ENCODE data around the gene PDPN. TPM values are rescaled to one million over a fixed set of nuclear protein-coding genes. Genes with fewer than 3 reads are reported as not detected.

Gene PDPN
- total and polyA plus RNA-seq, 2 experiments from 2014 or later, result 1.1 to 1.8 TPM

DNA sequence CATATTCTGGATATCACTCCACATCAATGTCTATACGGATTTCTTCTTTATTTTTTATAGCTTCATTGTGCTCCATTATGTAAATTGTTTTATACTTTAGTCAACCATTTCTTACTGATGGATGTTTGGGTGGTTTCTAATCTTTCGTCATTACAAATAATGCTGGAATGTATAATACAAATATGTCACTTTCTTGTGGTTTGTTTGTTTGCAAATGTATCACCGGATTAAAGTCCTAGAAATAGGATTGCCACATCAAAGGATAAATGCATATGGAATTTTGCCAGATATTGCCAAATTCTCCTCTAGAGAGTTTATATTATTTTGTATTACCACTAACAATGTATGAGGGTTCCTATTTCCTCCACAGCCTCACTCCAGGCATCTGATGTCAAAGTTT, 67.6 kb downstream of the PDPN start:
- H3K9me3 ChIP-seq (ENCODE audit: low read depth), result no peaks in the 10 kb centered on the region
- no peaks in the 10 kb centered on the region for H3K4me1 ChIP-seq (ENCODE audit: insufficient read depth)
- no peak overlapping the region for H2AFZ ChIP-seq
- TF ChIP-seq EZH2phosphoT487 (IDR thresholded peaks at IDR 0.05; ENCODE audit: insufficient read depth, low read depth) (0 out of 2 replicates have a peak, but pooled peaks have one; percentile 61), EZH2 (IDR thresholded peaks at IDR 0.05; ENCODE audit: insufficient read depth, poor library complexity, severe bottlenecking) (no peak)
- H3K4me3 ChIP-seq, result no peak overlapping the region
- WGBS, 2 experiments (ENCODE audit: low coverage in 1 of 2, low lambda C conversion rate in 2 of 2, missing lambda C conversion rate in 2 of 2), result 26 to 28% methylated on average over 3 of the region's 3 CpGs
- H3K79me2 ChIP-seq (ENCODE audit: insufficient read depth), result no peaks in the 10 kb centered on the region
- no peak overlapping the region for H3K9ac ChIP-seq
- peak; percentile 35 for DNase-seq
- H3F3A ChIP-seq (ENCODE audit: insufficient read depth), result no peaks in the 10 kb centered on the region
- no peak overlapping the region for H3K4me2 ChIP-seq (ENCODE audit: unreplicated experiment)
- no peaks in the 10 kb centered on the region for H4K20me1 ChIP-seq (ENCODE audit: insufficient read depth)
- in situ Hi-C loops (cut with MboI), result no loop called here
- no peak overlapping the region for H3K27ac ChIP-seq
- H3K9me2 ChIP-seq (ENCODE audit: insufficient read depth), result no peaks in the 10 kb centered on the region
- no peaks in the 10 kb centered on the region for H3K27me3 ChIP-seq (replicated peaks; ENCODE audit: insufficient read depth)
- H3K36me3 ChIP-seq (ENCODE audit: low read depth), result no peaks in the 10 kb centered on the region

DNA sequence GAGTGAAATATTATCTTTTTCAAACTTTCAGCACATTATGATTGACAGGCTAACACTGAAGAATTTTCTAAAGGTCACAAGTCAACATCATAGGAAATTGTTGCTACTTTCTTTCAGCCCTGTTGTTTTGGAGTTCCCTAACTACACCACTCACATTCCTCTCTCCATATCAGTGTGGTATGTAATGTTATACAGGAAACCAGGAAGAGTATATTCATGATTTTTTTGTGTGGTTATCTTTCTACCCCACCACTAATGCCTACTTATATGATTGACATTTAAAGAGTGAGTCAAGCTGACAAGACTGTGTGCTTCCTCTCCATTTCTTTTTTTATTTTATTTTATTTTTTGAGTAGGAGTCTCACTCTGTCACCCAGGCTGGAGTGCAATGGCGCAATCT, 68.6 kb downstream of the PDPN start:
- no peaks in the 10 kb centered on the region for H3K27me3 ChIP-seq (replicated peaks; ENCODE audit: insufficient read depth)
- no peaks in the 10 kb centered on the region for H3K79me2 ChIP-seq (ENCODE audit: insufficient read depth)
- no peak overlapping the region for H3K4me2 ChIP-seq (ENCODE audit: unreplicated experiment)
- H3K9me2 ChIP-seq (ENCODE audit: insufficient read depth), result no peaks in the 10 kb centered on the region
- TF ChIP-seq EZH2 (IDR thresholded peaks at IDR 0.05; ENCODE audit: insufficient read depth, poor library complexity, severe bottlenecking) (no peak), EZH2phosphoT487 (IDR thresholded peaks at IDR 0.05; ENCODE audit: insufficient read depth, low read depth) (no peak)
- no peak overlapping the region for H3K4me3 ChIP-seq
- H3K36me3 ChIP-seq (ENCODE audit: low read depth), result no peaks in the 10 kb centered on the region
- no peaks in the 10 kb centered on the region for H3F3A ChIP-seq (ENCODE audit: insufficient read depth)
- H3K9ac ChIP-seq, result no peak overlapping the region
- WGBS, 2 experiments (ENCODE audit: low coverage in 1 of 2, low lambda C conversion rate in 2 of 2, missing lambda C conversion rate in 2 of 2), result 73 to 88% methylated on average over 1 of the region's 1 CpG
- no peak overlapping the region for H3K27ac ChIP-seq
- no peak overlapping the region for H2AFZ ChIP-seq
- no peak for DNase-seq
- no peaks in the 10 kb centered on the region for H4K20me1 ChIP-seq (ENCODE audit: insufficient read depth)
- H3K4me1 ChIP-seq (ENCODE audit: insufficient read depth), result no peaks in the 10 kb centered on the region
- H3K9me3 ChIP-seq (ENCODE audit: low read depth), result no peaks in the 10 kb centered on the region
- in situ Hi-C loops (cut with MboI), result no loop called here

DNA sequence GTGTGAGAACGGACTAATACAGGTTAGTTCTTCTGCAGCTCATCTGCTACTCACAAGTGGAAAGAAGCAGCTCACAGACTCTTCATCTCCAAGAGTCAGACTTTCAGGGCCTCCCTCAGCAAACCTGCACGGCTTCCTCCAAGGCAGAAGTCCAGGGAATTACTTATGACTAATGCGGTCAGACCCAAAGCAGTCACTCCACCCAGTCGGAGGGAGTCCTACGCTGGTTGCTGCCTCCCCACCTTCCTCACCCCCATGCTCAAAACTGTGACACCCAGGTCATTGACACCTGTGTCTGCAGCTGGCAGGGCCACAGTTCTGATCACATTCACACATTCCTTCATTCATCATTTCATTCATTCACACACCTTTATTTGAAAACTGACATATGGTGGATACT, 77.9 kb downstream of the PDPN start:
- Histone ChIP-seq H3K79me2 (ENCODE audit: insufficient read depth) (no peaks in the 10 kb centered on the region), H3K27ac (peak overlapping the region; percentile 24), H4K20me1 (ENCODE audit: insufficient read depth) (no peaks in the 10 kb centered on the region), H3K4me2 (ENCODE audit: unreplicated experiment) (peak overlapping the region; percentile 55), H3K4me3 (no peak overlapping the region), H3K27me3 (replicated peaks; ENCODE audit: insufficient read depth) (no peaks in the 10 kb centered on the region), H3K4me1 (ENCODE audit: insufficient read depth) (peaks cover 12% of the 10 kb centered on the region), H3K36me3 (ENCODE audit: low read depth) (no peaks in the 10 kb centered on the region), H2AFZ (no peak overlapping the region), H3K9me2 (ENCODE audit: insufficient read depth) (no peaks in the 10 kb centered on the region), H3K9me3 (ENCODE audit: low read depth) (no peaks in the 10 kb centered on the region), H3K9ac (no peak overlapping the region), H3F3A (ENCODE audit: insufficient read depth) (peaks cover 20% of the 10 kb centered on the region)
- in situ Hi-C loops (cut with MboI), result loop anchor here (10.0 kb wide), 1 partner anchor 293 kb away; no protein-coding TSS in a partner anchor
- TF ChIP-seq EZH2phosphoT487 (IDR thresholded peaks at IDR 0.05; ENCODE audit: insufficient read depth, low read depth), result no peak
- no peak for TF ChIP-seq EZH2 (IDR thresholded peaks at IDR 0.05; ENCODE audit: insufficient read depth, poor library complexity, severe bottlenecking)
- 10 to 15% methylated on average over 5 of the region's 5 CpGs for WGBS, 2 experiments (ENCODE audit: low coverage in 1 of 2, low lambda C conversion rate in 2 of 2, missing lambda C conversion rate in 2 of 2)
- peak; percentile 92 for DNase-seq

DNA sequence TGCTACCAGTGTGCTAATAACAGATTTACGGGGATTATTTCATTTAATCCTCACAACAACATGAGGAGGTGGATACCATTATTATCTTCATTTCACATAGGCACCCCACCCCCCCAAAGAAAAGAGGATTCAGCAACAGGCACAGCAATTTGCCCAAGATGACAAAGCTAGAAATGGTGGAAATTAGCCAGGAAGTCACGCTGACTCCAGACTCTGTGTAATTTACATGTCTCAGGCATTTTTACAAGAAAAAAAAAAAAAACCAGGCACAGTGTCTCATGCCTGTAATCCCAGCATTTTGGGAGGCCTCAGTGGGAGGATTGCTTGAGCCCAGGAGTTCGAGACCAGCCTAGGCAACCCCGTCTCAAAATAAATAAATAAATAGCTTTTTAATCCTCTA, 78.9 kb downstream of the PDPN start:
- Histone ChIP-seq H3K27ac (peak overlapping the region; percentile 24), H3K27me3 (replicated peaks; ENCODE audit: insufficient read depth) (no peaks in the 10 kb centered on the region), H3K4me3 (no peak overlapping the region), H2AFZ (no peak overlapping the region), H3K9ac (0 out of 2 replicates have a peak overlapping the region, but pooled peaks have one; percentile 23), H3K4me1 (ENCODE audit: insufficient read depth) (peaks cover 12% of the 10 kb centered on the region), H4K20me1 (ENCODE audit: insufficient read depth) (no peaks in the 10 kb centered on the region), H3K9me3 (ENCODE audit: low read depth) (no peaks in the 10 kb centered on the region), H3K9me2 (ENCODE audit: insufficient read depth) (no peaks in the 10 kb centered on the region), H3K36me3 (ENCODE audit: low read depth) (no peaks in the 10 kb centered on the region), H3K4me2 (ENCODE audit: unreplicated experiment) (peak overlapping the region; percentile 22), H3K79me2 (ENCODE audit: insufficient read depth) (no peaks in the 10 kb centered on the region), H3F3A (ENCODE audit: insufficient read depth) (peaks cover 20% of the 10 kb centered on the region)
- DNase-seq, result peak; percentile 91
- TF ChIP-seq EZH2 (IDR thresholded peaks at IDR 0.05; ENCODE audit: insufficient read depth, poor library complexity, severe bottlenecking), result no peak
- TF ChIP-seq EZH2phosphoT487 (IDR thresholded peaks at IDR 0.05; ENCODE audit: insufficient read depth, low read depth), result no peak
- in situ Hi-C loops (cut with MboI), result loop anchor here (10.0 kb wide), 1 partner anchor 292 kb away; no protein-coding TSS in a partner anchor
- 0 to 4% methylated on average over 4 of the region's 4 CpGs for WGBS, 2 experiments (ENCODE audit: low coverage in 1 of 2, low lambda C conversion rate in 2 of 2, missing lambda C conversion rate in 2 of 2)
